HUDEP-2 (cell line): ENCODE measurements around the gene RIMS1.
"Not testable (repeated sequence)": the region's sequence is repeated elsewhere in the genome, so short reads cannot be mapped to it uniquely, and the experiment has no call there.

Source experiments
- DNase-seq, 76 experiments: peaks; one replicate each; lab custom pipeline; 2025; ENCODE audit not compliant: unreplicated experiment in 76 of 76; lab: John Stamatoyannopoulos, UW

Gene RIMS1

DNA sequence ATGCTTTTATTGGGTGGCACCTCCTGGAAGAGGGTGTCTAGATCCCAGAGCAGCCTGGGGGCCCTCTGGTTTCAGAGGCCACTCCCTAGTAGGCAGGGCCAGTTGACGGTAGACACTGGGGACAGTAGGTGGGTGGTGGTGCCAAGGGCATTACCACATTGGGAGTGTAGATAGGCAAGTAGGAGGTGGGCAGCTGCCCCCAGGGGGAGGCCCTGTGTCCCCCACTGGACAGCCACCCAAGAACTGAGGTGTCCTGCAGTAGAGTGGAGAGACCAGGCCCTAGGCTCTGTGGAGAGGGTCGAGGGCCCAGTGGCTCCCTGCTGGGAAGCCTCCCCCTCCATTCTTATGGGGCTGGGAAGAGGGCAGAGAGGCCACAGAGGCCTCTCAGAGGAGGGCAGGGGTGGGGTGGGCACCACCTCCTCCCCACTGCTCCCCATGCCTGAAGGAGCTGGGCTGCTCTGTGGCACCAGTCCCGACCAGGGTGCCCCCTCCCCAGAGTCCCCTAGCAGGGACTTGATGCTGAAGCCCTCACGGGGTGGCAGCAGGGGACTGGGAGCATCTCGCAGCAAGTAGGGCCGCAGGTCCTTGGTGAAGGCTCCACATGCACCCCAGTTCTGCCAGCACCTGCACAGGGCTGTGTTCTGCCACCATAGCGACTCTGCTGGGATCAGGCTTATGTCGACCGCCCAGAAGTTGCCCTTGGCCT is 430.5 kb downstream of the RIMS1 start:
- no peak for DNase-seq

DNA sequence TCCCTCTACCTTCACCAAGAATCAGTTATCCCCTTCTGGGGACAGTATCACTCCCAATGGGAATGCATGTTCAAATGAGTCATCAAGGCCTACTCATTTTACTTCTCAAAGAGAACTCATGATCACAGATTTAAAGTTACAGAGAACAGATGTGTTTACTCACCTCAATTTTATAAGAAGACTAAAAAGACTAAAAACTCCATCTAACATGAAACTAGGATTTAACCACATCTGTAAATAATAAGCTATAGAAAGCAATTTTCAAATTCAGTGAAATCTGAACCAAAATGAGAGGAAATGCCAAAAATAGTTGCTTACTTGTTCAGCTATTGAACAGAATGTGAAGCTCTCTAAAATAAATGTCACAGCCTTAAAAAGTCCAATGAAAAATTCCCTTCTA is 435.4 kb downstream of the RIMS1 start:
- no peak for DNase-seq

DNA sequence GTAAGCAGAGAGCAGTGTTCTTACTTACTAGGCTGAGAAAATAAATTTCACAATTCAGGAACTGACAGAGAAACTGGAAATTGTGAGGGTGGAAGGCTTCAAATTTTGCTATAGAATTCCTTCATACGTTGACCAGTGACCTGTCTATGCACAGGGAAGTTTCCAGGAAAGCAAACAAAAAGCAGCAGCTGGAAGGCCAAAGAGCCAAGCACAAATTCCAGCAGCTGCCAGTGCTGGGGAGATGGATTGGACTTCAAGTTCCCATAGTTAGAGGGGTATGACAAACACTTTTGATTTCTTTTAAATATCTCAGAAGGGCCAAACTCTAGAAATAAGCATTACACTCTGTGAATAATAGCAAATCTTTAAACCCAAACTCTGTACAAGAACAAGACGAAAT is 436.4 kb downstream of the RIMS1 start:
- DNase-seq: no peak

DNA sequence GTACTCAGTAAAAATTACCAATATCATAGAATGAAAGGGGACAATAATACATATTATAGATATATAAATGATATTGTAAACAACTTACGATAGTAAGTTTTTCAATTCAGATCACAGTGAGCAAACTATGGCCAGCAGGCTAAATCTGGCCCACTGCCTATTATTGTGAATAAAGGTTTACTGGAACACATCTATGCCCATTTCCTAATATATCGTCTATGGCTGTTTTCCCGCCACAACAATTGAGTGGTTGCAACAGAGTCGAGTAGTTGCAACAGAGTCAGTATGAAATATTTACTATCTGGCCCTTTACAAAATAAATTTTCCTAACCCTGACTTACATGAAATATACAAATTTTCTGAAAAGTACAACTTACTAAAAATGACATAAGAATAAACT is 438.2 kb downstream of the RIMS1 start:
- no peak for DNase-seq

DNA sequence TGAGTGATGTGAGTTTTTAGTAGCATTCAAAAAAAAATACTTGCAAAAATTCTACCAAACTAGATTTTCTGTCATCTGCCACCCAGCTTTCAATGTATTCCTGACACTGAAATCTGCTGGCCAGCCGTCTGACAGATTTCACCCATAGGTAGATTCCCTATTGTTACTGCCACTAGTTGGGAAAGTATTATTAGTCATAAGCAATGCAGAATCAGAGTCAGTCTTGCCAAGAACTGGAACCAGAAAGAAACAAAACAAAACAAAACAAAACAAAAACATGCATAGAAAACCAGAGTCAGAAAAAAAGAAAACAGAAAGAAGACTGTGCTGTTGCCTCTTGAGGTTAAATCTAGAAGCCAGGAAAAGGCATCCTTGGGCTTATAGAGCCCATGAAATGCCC is 442.4 kb downstream of the RIMS1 start:
- DNase-seq: no peak

DNA sequence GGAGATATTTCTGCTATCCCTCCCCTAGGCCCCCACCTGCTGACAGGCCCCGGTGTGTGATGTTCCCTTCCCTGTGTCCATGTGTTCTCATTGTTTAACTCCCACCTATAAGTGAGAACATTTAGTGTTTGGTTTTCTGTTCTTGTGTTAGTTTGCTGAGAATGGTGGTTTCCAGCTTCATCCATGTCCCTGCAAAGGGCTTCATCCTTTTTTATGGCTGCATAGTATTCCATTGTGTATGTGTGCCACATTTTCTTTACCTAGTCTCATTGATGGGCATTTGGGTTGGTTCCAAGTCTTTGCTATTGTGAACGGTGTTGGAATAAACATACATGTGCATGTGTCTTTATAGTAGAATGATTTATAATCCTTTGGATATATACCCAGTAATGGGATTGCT is 448.9 kb downstream of the RIMS1 start:
- not testable (repeated sequence) for DNase-seq

DNA sequence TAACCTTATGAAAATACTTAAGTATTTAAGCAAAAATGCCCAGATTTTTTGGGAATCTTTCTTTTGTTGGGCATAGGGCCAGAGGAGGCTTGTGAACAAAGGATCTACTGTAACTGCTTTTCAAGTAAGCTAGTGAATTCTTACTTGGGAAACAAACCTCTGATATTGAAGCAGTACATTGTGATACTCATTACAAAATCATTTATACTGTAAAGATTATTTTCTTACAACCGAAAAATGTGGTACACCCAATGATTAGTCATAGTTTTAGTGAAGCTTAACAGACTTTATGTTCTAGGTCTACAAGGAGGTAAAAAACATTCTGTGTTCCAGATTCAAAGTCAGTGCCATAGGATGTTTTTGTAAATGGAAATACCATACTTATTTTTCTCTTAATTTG is 462.6 kb downstream of the RIMS1 start:
- DNase-seq: no peak

DNA sequence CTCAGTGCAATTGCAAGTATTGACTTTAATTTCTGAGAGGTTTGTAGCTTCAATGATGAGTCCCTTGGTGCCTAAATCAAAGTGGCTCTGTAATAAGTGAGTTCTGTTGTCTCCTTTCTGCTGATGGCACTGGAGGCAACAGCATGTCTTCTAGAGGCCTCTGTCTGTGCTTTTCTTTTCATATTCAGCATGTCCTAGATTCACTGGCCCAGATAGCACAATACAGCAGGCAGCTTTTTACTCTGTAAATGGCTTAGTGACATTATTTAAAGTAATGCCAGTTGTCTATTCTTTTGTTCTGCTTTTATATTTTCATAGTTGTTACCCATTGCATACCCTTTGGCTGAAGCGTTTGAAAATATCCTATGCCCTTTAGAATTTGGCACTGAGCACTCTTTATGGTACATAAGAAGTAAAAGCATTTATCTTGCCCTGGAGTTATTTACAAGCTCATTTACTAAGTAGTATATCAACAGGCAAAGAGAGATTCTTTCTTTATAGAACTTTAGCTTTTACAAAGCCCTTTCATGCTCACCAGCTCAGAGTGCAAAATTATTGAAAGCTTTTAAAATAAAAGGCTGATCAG is 464.0 kb downstream of the RIMS1 start:
- no peak for DNase-seq

DNA sequence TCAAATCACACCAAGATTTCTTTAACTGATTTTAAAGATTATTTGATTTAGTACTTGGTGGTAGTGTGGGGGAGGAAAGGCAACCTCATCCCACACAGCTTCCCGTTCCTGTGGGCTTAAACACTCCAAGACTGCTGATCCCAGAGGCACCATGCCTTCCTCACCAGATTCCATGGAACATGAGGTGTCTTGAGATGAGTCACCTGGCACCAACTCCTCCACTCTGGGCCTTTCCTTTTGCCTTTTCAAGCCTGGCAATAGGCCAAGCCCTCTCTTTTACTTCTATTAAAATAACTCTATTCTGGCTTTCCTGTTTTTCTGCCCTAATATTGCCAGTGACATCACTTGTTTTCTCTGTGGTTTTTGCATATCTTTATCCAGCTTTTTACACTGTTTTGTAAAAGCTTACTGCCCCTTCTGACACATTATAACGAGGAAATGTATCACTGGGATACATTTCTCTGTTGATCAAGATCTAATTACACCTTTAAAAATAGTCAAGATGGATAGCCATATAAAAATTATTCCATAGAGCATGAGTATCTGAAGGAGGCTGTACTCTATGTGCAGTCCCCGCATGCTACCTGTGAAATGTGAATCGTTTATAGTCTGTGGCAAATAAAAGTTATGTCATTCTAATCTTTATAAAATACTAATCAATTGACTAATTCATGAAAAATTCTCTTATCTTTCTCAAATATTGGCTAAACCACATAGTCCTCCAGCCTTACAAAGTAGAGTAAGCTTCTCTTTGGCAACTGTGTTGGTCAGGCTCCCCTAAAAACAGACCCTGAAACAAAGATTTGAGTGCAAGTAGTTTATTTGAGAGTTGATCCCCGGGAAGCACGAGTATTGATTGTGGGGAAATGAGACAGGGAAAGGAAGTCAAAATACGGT is 477.7 kb downstream of the RIMS1 start:
- no peak for DNase-seq

DNA sequence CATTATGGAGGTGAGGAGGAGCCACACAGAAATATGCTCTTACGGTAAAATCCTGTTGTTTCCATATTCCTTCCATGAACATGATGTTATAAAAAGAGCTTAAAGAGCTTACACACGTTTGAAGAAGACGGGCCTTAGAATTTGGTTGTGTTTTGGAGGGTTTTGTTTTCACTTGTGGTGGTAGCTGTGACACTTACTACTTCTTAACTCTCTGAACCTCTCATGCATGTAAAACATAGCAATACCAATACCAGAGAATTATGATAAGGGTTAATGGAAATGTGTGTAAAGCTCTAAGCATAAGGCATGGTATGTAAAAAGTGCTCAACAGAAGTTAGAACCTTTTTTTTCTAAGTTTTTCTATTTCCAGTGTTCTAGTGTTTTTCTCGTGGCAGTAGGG is 479.4 kb downstream of the RIMS1 start:
- no peak for DNase-seq

DNA sequence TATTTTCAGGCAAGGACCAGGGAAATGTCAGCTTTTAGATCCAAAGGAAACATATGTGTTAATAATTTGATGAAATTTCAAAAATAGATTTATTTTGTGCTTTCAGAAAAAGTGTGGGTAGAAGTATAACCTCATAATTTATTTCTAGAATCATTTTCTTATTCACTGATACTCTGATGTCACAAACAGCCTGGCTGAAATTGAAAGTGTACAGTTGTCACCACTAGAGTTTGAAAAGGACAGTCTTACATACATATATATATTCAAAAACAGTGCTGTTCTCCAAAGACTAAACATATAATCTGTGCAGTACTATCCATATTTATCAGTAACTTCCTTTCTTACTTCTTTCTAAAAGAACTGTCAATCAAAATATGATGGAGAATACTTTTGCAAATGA is 481.1 kb downstream of the RIMS1 start:
- DNase-seq: no peak

DNA sequence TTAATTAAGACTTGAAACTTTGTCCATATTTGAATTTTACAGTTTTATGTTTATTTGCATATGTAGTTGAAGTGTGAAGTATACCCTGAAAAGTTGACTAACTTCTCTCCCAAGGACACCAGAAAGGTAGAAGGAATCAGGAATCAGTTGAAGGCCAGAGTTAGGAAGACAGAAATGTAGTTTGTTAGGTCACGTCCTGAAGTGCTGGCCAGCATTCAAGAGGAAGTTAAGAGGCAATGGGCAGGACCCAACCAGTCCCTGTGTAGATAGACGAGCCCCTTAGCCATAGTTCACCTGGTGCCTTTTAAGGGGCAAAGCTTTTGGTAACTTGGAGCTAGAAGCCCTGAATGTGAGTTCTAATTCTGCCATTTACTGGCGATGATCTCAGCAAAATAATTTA is 485.1 kb downstream of the RIMS1 start:
- DNase-seq: no peak

DNA sequence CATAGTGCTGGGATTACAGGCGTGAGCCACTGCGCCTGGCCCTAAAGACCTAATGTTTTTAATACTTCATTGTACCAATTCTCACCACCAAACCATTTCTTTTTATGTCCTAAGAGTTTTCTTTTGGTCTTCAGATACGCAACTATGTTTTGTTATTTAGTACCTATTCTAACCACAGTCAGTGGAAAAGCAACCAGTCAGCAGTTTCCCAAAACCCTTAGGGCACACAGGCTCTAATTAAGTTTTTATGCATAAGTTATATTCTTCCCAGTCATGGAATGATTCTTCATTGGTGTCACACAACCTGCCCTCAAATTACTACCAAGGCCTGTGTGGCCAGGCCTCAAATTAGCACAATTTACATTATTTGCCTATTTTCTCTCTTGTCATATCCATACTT is 487.8 kb downstream of the RIMS1 start:
- no peak for DNase-seq

DNA sequence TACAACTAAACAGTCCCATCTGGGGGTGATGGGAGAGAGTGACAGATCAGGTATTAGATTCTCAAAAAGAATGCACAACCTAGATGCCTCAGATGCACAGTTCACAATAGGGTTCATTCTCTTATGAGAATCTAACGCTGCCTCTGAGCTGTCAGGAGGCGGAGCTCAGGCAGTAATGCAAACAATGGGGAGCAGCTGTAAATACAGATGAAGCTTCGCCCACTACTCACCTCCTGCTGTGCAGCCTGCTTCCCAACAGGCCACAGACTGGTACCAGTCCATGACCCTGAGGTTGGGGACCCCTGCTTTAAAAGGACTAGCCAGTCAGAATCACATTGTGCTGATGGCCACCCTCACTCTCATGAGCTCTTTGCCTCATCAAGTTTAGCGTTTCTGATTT is 488.5 kb downstream of the RIMS1 start:
- no peak for DNase-seq

DNA sequence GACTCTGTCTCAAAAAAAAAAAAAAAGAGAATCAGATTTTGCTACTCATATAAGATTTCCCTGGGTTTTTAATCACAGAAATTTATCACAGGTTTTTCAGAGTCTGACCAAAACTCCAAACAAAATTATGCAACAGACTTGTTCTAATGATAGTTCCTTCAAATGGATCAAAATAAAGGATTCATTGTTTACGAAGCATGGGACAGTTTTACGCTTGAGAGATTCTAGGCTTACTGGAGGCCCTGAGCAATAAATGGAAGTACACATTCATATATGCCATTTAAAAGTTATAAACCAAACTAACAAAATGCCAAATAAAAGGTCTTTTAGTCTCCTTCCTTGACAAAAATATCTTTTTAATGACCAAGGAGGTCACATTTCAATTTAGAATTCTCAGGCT is 490.4 kb downstream of the RIMS1 start:
- no peak for DNase-seq

DNA sequence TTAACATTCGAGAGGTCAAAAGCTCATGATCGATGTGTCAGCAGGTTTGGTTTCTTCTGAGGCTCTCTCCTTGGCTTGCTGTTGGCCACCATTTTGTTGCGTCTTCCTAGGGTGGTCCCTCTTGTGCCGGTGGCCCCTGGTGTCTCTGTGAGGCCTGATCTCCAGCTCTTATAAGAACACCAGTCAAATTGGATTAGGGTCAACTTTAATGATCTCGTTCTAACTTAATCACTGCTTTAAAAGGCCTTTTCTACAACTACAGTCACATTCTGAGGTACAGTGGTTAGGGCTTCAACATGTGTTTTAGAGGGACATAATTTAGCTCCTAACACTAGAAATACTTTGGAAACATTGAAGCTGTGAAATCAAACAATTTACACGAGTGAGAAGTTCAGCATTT is 494.7 kb downstream of the RIMS1 start:
- DNase-seq: no peak

DNA sequence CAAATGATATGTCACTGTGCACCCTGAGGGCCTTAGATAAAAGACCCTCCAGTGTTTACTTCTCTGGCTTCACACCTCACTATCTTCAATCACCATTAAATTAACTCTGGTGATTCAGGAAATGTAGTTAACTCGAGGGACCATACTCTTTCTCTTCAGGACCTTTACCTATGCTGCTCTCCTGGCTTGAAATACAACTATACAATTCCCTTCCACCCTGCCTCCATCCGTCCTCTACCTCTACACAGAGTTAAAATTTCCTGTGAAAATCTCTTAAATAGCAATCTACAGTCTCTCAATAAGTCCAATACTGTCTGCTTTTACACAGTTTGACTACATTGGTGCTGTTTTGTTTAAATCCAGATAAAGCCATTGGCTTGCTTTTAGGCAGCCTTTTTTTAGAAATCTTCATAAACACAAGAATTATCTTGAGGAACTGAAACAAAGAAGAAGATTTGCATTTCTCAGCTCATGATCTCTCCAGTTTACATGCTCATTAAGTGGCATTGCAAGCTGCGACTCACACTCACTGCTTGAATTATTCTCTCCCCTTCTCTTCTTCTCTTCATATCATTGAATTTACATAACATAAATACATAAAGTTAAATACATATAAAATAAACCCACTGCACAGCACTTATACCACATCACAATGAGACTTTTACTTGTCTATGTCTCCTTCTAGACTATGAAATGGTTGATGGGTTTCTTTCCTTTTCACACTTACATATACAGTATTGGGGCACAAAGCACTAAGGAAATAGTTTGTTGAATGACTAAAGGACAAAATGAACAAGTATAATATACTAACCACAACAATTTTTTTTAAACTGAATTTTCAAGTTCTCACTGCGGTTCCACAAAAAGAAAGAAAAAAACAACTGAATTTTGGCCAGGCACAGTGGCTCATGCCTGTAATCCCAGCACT is 496.5 kb downstream of the RIMS1 start:
- no peak for DNase-seq

DNA sequence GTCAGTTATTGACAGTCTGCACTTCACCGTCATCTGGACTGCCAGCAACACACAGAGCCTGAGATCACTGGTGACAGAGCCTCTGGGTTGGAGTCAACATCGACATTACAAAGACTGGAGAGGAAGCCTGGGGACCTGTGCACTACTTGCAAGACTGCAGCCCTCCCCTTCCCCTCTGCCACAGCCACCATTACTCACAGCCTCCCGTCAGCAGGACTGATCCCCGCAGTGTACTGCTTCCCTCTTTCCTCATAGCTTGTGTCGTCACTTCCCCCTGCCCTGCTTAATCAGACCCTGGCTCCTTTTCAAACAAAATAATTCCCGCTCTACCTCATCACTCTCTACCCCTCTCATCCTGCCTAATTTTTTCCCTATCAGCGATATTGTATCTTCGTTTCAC is 500.0 kb downstream of the RIMS1 start:
- no peak for DNase-seq

DNA sequence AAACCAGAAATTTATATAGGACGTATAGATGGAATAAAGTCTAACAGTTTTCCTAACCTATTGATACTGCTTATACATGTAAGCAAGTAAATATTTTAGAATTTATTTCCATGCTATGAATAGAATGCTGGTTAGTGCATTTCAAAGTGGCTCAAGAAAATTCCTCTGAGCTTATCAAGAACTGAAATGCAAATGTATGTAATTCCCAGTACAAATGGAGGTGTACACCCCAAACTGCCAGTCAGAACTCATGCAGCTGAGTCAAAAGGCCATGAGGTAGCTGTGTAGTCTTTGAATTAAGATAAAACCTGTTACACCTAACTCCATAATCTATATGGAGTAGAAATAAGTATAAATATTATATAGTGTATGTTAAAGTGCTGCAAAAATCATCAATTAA is 503.3 kb downstream of the RIMS1 start:
- no peak for DNase-seq

DNA sequence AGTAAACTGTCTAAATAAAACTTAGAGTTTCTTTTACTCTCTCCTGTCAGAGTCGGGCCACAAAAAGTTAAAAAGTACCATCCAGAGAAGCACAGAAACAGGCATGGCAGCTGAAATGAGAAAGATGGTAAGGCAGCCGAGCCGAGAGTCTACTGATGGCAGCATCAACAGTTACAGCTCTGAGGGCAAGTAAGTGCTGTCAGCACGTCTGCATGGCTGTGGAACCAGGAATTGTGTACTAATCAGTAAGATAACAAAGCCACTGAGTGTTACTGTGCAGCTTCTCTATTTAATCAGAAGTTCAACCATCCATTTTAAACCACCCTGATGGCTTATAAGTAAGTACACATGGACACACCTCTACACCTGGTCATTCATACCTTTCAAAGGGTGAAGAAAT is 504.2 kb downstream of the RIMS1 start:
- DNase-seq: no peak

DNA sequence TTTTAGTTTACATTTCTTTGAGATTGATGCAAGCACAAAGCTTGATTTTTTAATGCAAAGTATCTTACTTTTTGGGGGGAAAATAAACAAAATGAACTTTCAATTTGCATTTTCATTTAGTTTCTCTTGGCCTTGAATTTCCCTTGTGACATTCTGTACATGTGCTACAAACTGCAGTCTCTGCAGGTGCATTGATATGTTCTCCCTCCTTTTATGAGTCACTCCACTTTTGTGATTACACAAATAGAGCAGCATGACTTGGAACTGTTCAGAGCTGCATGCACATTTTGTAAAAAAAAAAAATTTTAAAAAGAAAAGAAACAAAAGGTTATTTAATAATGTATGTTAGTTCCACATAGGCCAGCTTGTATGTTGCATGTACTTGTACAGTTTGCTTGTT is 515.5 kb downstream of the RIMS1 start:
- DNase-seq: no peak
